ENCODE results near the gene CALML5.
"Not testable (repeated sequence)": the region's sequence is repeated elsewhere in the genome, so short reads cannot be mapped to it uniquely, and the experiment has no call there.

Gene CALML5

DNA sequence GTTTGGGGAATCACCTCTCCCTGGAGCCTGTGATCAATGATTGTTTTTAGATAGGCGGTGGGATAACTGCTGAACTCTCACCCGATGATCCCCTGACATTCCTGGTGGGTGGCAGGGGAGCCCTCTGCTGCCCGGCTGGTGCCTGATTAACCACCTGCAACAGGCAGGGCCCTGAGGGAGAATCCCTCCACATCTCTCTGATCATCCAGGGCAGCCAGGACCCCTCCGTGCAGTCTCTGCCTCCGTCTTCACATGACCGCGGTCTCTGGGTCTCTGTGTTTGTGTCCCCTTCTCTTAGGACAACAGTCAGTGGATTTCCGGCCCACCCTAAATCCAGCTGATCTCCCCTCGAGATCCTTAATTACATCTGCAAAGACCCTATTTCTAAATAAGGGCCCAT, 17.4 kb downstream of the CALML5 start:
- DNase-seq (ENCODE audit: low read depth in 2 of 2) = no peak

- DNase-seq (ENCODE audit: low read depth in 2 of 2) = no peak
These were observed 18.2 kb downstream of the CALML5 start for GRCh38 chr10:5481121-5481520.

DNA sequence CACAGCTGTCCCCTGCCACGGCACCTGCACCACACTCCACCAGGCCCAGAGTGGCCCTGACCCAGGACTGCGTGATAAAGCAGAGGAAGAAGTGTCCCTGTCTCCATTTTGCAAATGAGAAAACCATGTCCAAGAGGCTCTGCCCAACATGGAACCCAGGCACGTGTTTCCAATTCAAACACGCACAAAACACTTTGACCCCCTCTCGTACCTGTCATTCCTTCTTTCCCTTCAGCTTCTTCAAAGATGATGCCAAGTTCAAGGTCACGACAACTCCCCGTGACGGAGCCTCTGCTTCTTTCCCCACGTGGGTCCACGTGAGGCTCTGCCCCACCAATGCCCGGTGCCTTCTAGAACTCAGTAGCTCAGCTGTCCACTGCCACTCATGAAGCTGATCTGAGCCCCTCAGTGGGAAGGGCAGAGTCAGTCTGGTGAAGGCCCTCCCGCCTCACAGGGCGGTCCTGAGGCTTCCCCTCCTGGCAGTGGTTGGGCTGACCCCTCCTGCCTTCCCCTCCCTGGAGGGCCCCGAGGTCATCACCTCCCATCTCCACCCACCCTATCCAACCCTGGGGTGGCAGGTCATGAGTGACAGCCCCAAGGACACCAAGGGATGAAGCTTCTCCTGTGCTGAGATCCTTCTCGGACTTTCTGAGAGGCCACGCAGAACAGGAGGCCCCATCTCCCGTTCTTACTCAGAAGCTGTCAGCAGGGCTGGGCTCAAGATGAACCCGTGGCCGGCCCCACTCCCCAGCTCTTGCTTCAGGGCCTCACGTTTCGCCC, 19.0 kb downstream of the CALML5 start:
- no peak for DNase-seq (ENCODE audit: low read depth in 2 of 2)

- DNase-seq (ENCODE audit: low read depth in 2 of 2) = no peak
These were observed 19.7 kb downstream of the CALML5 start for GRCh38 chr10:5479481-5480161.

GRCh38 chr10:5478694-5479305, 20.6 kb downstream of the CALML5 start:
- no peak for DNase-seq (ENCODE audit: low read depth in 2 of 2)

DNA sequence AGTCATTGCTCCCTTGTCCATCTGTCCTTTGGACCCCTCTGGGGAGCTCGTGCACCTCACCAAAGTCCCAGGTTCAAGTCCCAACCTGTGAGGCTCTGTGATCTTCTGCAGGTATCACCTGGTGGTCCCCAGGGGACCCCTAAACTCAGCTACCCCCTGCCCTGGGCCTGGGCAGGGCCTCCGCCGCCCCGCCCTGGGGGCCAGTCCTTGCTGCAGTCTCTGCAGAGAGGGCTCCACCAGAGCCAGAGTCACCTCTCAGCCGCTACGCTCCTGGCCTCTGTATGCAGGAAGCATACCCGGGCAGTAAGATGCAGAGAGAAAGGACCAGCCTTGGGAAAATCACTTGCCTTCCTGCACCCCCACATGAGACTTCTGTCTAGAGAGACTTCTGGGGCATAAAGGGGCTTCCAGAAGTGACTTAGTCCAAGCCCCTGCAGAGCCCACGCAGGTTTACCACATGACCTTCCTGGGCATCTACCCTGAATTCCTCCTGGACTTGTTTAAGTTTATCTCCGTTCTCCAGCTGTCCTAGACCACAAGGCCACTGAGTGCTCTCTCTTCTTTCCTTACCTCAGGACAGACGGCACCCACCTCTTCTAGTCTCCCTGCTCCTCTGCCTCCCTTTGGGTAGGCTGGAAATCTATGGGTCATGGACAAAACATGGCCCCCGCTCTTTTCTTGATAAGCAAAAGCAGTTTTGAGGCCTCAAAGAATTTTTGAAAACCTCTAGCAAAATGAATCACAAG, 21.2 kb downstream of the CALML5 start:
- DNase-seq (ENCODE audit: low read depth in 2 of 2) = no peak

DNA sequence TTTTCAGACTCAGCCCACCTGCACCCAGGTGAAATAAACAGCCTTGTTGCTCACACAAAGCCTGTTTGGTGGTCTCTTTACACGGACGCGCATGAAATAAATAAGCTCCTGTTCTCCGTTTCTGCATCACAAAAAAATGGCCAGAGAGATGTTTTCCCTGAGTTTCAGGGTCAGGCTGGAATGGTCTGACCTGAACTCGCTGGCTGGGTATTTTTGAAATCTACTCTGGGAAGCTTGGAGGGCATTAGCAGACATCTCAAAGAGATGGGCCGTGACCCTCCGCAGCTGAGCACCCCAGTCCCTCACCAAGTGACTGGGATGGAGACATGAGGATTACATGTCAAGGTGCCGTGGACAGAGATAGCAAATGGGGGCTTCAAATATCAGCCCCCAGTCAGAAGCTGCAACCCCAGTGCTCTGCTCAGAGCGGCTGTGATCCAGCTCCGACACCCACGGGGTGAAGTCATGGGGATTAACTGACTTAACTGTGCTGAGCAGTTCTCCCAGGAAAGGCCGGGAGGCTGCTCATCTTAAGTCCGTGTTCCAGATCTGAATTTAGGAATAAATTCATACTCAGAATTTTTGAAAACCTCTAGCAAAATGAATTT, 22.3 kb downstream of the CALML5 start:
- no peak for DNase-seq (ENCODE audit: low read depth in 2 of 2)

DNA sequence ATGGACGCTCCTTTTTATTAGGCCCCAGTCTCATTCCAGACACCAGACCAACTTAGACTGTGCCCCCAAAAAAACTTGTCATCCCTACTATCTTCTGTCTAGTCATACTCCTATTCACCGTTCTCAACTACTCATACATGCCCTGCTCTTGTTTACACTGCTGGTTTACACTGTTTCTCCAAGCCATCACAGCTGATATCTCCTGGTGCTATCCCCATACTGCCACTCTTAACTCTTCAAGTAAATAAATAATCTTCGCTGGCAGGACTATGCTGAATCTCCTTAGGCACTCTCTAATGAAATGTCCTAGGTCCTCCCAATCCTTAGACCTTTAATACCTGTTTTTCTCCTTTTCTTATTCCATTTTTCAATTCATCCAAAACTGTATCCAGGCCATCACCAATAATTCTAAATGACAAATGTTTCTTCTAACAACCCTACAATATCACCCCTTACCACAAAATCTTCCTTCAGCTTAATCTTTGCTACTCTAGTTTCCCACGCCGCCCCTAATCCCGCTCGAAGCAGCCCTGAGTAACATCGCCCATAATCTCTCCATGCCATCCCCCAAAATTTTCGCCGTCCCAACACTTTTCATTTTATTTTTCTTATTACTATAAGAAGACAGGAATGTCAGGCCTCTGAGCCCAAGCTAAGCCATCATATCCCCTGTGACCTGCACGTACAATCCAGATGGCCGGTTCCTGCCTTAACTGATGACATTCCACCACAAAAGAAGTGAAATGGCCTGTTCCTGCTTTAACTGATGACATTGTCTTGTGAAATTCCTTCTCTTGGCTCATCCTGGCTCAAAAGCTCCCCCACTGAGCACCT, 23.2 kb downstream of the CALML5 start:
- DNase-seq (ENCODE audit: low read depth in 2 of 2) = not testable (repeated sequence)

- DNase-seq (ENCODE audit: low read depth in 2 of 2) = not testable (repeated sequence)
These were observed 24.3 kb downstream of the CALML5 start for GRCh38 chr10:5475088-5475487.

GRCh38 chr10:5474642-5475041, 24.7 kb downstream of the CALML5 start:
- not testable (repeated sequence) for DNase-seq (ENCODE audit: low read depth in 2 of 2)

DNA sequence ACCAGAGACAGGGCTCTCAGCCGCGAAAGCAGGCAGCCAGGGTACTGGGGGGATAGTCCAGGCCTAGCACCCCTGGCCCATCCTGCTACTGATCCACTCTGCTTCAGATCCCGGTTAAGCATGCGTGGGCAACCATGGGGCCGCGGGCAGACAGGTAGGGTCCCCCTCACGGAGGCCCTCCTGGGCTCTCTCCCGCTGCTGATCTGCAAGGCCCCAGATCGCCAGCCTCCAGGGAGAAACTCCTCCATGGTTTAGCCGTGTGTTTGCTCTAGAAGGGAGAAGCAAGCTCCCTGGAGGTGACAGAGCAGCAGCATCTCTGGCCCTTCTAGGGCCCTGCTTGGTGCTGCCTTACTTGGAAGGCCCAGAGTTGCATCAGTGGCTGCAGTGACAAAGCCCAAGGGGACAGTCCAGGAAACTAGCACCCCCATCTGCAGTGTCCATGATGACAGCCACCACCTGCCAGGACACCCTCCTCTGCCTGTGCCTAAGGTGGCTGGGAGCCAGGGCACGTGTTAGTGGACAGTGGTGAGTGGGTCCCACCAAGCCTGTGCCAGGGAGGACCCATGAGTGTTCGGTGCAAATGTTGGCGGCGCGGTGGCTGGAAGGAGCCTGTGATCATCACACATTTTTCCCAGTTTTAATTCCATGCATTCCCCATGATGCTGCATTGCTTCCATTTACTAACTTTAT, 29.2 kb downstream of the CALML5 start:
- no peak for DNase-seq (ENCODE audit: low read depth in 2 of 2)

DNA sequence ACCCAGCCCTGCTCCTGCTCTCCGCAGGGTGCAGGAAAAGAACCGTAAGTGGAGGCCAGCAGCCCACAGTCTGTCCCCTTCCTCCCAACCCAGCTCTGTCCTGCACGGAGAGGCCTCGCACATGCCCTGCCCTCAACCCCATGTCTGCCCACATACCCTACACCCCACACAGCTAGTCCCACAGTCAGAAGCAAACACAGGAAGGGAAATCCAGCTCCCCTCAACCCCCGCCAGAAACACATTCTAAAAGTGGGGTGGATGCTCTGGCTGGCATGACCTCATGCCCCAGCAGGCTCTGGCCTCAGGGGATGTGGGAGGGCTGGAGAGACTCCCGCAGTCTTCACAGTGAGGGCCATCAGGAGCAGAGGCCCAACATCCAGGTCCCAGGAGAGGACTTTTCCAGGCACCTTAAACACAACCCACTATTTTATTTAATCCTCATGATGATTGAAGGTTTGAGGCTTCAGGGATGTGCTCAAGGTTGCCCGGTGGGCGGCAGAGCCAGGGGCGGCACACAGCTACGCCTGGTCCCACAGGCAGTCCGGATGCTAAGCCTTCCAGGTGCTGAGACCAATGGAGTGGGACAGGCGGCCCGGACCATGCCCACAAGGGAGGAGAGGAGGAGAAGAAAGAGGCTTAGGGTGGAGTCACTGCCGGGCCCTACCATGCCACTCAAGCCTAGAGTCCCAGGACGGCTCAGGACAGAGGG, 29.9 kb downstream of the CALML5 start:
- DNase-seq (ENCODE audit: low read depth in 2 of 2) = no peak

- DNase-seq (ENCODE audit: low read depth in 2 of 2) = no peak
These were observed 30.9 kb downstream of the CALML5 start for GRCh38 chr10:5468262-5469106.

- DNase-seq (ENCODE audit: low read depth in 2 of 2) = no peak
These were observed 31.6 kb downstream of the CALML5 start for GRCh38 chr10:5467634-5468255.

GRCh38 chr10:5467207-5467535, 32.2 kb downstream of the CALML5 start:
- no peak for DNase-seq (ENCODE audit: low read depth in 2 of 2)

- no peak for DNase-seq (ENCODE audit: low read depth in 2 of 2)
These were observed 32.7 kb downstream of the CALML5 start for GRCh38 chr10:5466451-5467206.

GRCh38 chr10:5465976-5466450, 33.4 kb downstream of the CALML5 start:
- DNase-seq (ENCODE audit: low read depth in 2 of 2) = no peak

Data from stimulated activated CD8-positive, alpha-beta memory T cell treated with anti-CD3 and anti-CD28 coated beads, Interleukin-15, amount 100 ng/mL, for 4 hours (primary cell).